ENCODE data around the gene CD52. TPM values are rescaled to one million over a fixed set of nuclear protein-coding genes. Genes with fewer than 3 reads are reported as not detected.

The CD52 gene
- total RNA-seq, 1 donor, result 428 TPM

- no peaks in the 10 kb centered on the region for H3K9me3 ChIP-seq (ENCODE audit: low read depth, low read length)
- H3K4me1 ChIP-seq (ENCODE audit: insufficient read depth, low read length), result peaks cover 26% of the 10 kb centered on the region
- no peak overlapping the region for H3K4me3 ChIP-seq (ENCODE audit: low read length)
- H3K27me3 ChIP-seq (ENCODE audit: insufficient read depth, low read length), result peaks cover 35% of the 10 kb centered on the region
Measured at GRCh38 chr1:26360807-26361604, 43.2 kb downstream of the CD52 start.

- H3K4me3 ChIP-seq (ENCODE audit: low read length), result no peak overlapping the region
- H3K4me1 ChIP-seq (ENCODE audit: insufficient read depth, low read length), result peaks cover 26% of the 10 kb centered on the region
- no peaks in the 10 kb centered on the region for H3K9me3 ChIP-seq (ENCODE audit: low read depth, low read length)
- H3K27me3 ChIP-seq (ENCODE audit: insufficient read depth, low read length), result peaks cover 35% of the 10 kb centered on the region
Measured at GRCh38 chr1:26361605-26362122, 43.9 kb downstream of the CD52 start.

DNA sequence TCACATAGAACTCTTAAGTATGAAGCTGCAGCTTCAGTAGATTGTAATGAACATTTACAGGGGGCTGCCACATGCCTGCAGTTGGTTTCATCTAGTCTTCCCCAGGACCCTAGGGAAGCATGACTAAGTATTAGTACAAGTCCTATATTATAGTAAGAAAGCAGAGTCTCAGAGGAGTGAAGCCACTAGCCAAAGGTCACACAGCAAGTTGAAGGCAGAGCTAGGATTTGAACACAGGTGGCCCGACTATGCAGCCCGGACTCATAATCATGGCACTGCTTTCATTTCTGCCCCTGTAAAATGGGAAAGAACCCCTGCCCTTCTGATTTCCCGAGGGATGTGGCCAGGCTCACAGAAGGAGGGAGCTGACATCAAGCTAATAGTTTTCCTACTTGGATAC, 44.6 kb downstream of the CD52 start:
- H3K4me3 ChIP-seq (ENCODE audit: low read length), result no peak overlapping the region
- H3K27me3 ChIP-seq (ENCODE audit: insufficient read depth, low read length), result peaks cover 35% of the 10 kb centered on the region
- no peaks in the 10 kb centered on the region for H3K9me3 ChIP-seq (ENCODE audit: low read depth, low read length)
- peaks cover 26% of the 10 kb centered on the region for H3K4me1 ChIP-seq (ENCODE audit: insufficient read depth, low read length)

DNA sequence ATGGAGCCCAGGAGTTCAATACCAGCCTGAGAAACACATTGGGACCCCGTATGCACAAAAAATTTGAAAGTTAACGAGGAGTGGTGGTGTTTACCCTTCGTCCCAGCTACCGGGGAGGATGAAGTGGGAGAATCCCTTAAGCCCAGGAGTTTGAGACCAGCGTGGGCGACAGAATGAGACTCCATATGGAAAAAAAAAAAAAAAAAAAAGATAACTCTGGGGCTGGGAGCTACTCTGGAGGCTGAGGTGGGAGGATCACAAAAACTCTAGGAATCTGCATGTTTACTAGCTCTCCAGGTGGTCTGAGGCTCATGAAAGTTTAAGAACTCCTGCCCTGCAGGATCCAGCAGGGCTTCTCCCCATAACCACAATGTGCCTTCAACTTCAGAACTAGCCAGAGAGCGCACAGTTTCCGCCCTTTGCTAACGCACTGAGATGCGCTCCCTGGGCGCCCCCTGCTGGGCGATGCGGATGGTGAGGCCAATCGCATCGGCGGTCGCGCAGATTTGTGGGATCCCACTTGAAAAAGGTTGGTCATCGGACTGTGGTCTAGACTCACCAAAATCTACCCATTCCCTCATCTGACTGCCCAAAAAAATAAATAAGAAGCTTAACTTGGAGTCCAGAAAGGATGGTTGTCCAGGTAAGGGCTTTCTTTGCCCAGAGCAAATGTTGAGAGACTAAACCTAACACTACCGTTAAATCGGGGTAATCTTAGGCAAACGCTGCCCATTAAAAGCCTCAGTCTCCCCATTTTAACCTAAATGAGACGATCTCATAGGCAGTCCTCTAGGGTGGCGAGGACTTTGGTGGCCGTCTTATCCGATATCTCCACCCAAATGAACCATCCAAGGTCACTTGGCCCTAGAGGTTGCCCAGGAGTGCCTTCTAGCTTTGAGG, 46.0 kb downstream of the CD52 start:
- Histone ChIP-seq H3K9me3 (ENCODE audit: low read depth, low read length) (no peaks in the 10 kb centered on the region), H3K27me3 (ENCODE audit: insufficient read depth, low read length) (peaks cover 30% of the 10 kb centered on the region), H3K4me3 (ENCODE audit: low read length) (no peak overlapping the region), H3K4me1 (ENCODE audit: insufficient read depth, low read length) (peaks cover 26% of the 10 kb centered on the region)

DNA sequence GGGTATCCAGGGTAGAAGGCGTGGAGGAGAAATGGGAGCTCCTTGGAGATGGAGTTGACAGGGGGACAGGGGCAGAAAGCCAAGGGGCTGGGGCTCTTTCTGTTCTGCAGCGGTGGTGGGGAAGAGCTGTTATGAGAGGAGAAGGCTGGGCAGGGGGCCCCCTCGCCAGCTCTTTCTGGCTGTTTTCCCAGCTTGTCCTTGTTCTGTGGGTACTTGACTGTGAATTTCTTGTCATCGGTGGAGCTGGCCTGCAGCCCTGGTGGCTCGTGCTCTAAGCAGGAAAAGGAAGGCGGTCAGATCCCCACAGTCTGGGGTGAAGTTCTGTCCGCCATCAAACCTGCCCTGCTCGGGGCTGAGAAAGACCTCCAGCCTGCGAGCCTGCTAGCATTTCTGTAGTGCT, 47.2 kb downstream of the CD52 start:
- peaks cover 28% of the 10 kb centered on the region for H3K4me1 ChIP-seq (ENCODE audit: insufficient read depth, low read length)
- H3K27me3 ChIP-seq (ENCODE audit: insufficient read depth, low read length), result peaks cover 22% of the 10 kb centered on the region

DNA sequence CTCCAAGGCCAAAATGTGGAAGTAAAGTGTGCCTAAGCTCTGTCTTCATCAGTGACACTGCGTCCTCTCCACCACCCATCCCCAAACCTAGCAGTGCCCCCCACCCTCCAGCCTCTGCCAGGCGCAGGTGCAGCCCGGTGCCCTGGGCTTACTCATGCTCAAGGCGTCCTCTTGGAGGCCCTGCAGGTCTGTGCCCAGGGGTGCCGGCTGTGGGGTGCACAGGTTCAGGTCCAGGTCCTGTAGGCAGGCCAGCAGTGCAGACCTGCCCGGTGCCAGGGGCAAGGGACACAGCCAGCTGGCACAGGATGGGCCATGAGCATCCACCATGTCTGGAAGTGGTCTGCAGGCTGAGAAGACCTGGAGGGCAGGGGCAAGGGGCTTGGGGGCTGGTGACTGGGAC, 49.7 kb downstream of the CD52 start:
- H3K9me3 ChIP-seq (ENCODE audit: low read depth, low read length), result no peaks in the 10 kb centered on the region
- no peak overlapping the region for H3K4me3 ChIP-seq (ENCODE audit: low read length)
- peaks cover 5% of the 10 kb centered on the region for H3K27me3 ChIP-seq (ENCODE audit: insufficient read depth, low read length)
- peaks cover 41% of the 10 kb centered on the region for H3K4me1 ChIP-seq (ENCODE audit: insufficient read depth, low read length)

More for the DNA sequence above, 47.2 kb downstream of the CD52 start:
- Histone ChIP-seq H3K4me3 (ENCODE audit: low read length) (no peak overlapping the region), H3K9me3 (ENCODE audit: low read depth, low read length) (no peaks in the 10 kb centered on the region)

GRCh38 chr1:26368006-26368405, 50.2 kb downstream of the CD52 start:
- Histone ChIP-seq H3K9me3 (ENCODE audit: low read depth, low read length) (no peaks in the 10 kb centered on the region), H3K27me3 (ENCODE audit: insufficient read depth, low read length) (peaks cover 5% of the 10 kb centered on the region), H3K4me1 (ENCODE audit: insufficient read depth, low read length) (peaks cover 47% of the 10 kb centered on the region), H3K4me3 (ENCODE audit: low read length) (no peak overlapping the region)

- peaks cover 48% of the 10 kb centered on the region for H3K4me1 ChIP-seq (ENCODE audit: insufficient read depth, low read length)
Measured at GRCh38 chr1:26368486-26368885, 50.7 kb downstream of the CD52 start.

More at GRCh38 chr1:26368486-26368885, 50.7 kb downstream of the CD52 start:
- Histone ChIP-seq H3K27me3 (ENCODE audit: insufficient read depth, low read length) (peaks cover 5% of the 10 kb centered on the region), H3K9me3 (ENCODE audit: low read depth, low read length) (no peaks in the 10 kb centered on the region), H3K4me3 (ENCODE audit: low read length) (no peak overlapping the region)

Other genes with a start within 250 kb of the CD52 start
- gene PDIK1L, start 206.1 kb upstream of the CD52 start, total RNA-seq, result 19.3 TPM
- gene FAM110D, start 158.9 kb upstream of the CD52 start, total RNA-seq, result not detected
- gene C1orf232, start 149.0 kb upstream of the CD52 start, total RNA-seq, result not detected
- gene ZNF593, start 148.1 kb upstream of the CD52 start, total RNA-seq, result 5.4 TPM
- not detected for gene ZNF593OS, start 146.1 kb upstream of the CD52 start, total RNA-seq
- 0.42 TPM for gene CNKSR1, start 140.5 kb upstream of the CD52 start, total RNA-seq
- not detected for gene CATSPER4, start 127.4 kb upstream of the CD52 start, total RNA-seq
- 12.9 TPM for gene CEP85, start 83.8 kb upstream of the CD52 start, total RNA-seq
- 59.2 TPM for gene SH3BGRL3, start 37.9 kb upstream of the CD52 start, total RNA-seq
- 24.5 TPM for gene UBXN11, start 11.3 kb upstream of the CD52 start, total RNA-seq
- gene CRYBG2, start 36.2 kb downstream of the CD52 start, total RNA-seq, result 0.10 TPM
- gene ZNF683, start 54.8 kb downstream of the CD52 start, total RNA-seq, result 1.8 TPM
- not detected for gene LIN28A, start 92.9 kb downstream of the CD52 start, total RNA-seq
- gene DHDDS, start 114.4 kb downstream of the CD52 start, total RNA-seq, result 17.2 TPM
- gene HMGN2, start 154.5 kb downstream of the CD52 start, total RNA-seq, result 249 TPM
- 49.2 TPM for gene RPS6KA1, start 211.8 kb downstream of the CD52 start, total RNA-seq

Measured in mononuclear cell (primary cell).